RWPE1 (cell line): ENCODE results near the gene MMP24OS.
A peak's percentile ranks its signal among the peaks of the same experiment; 100 is the strongest.
"Not testable (repeated sequence)": the region's sequence is repeated elsewhere in the genome, so short reads cannot be mapped to it uniquely, and the experiment has no call there.

Experiments used
- CTCF ChIA-PET: fragments of 350-600 bp; sonication (Branson Sonifier 250); formaldehyde crosslinking; extraction: SDS; loops from one replicate; lab custom pipeline; 2021; lab: Yijun Ruan, JAX
- POLR2A ChIA-PET: fragments of 400-600 bp; formaldehyde crosslinking; extraction: SDS; loops from one replicate; lab custom pipeline; 2020; ENCODE audit warnings: antibody characterized with exemption; ENCODE audit not compliant: low non-redundant PET; lab: Yijun Ruan, JAX
- DNase-seq: peaks from one replicate; pipeline ENCODE4 v3.0.0; 2012; ENCODE audit warnings: low spot score
- H3K27ac ChIP-seq: fragments of 450-650 bp; 2 replicates; pipeline ENCODE4 v1.5.1; 2017
- TF ChIP-seq, protein P1 (sequence below): fragments of 450-650 bp; conservative IDR thresholded peaks from 2 replicates; pipeline ENCODE4 v1.5.1; 2017; ENCODE audit warnings: low read depth, mild to moderate bottlenecking

MMP24OS gene

GRCh38 chr20:35267092-35267491, 10.8 kb downstream of the MMP24OS start:
- no peak for DNase-seq
- H3K27ac ChIP-seq = no peak overlapping the region; the same call in 1 of the 2 replicates
- CTCF ChIA-PET = interaction anchor here (0.6 to 1.3 kb wide), 2 partner anchors 53 to 122 kb away, joined by 4 to 8 read pairs; no protein-coding TSS in a partner anchor
- POLR2A ChIA-PET = no interaction called here
- TF ChIP-seq, protein P1, sequence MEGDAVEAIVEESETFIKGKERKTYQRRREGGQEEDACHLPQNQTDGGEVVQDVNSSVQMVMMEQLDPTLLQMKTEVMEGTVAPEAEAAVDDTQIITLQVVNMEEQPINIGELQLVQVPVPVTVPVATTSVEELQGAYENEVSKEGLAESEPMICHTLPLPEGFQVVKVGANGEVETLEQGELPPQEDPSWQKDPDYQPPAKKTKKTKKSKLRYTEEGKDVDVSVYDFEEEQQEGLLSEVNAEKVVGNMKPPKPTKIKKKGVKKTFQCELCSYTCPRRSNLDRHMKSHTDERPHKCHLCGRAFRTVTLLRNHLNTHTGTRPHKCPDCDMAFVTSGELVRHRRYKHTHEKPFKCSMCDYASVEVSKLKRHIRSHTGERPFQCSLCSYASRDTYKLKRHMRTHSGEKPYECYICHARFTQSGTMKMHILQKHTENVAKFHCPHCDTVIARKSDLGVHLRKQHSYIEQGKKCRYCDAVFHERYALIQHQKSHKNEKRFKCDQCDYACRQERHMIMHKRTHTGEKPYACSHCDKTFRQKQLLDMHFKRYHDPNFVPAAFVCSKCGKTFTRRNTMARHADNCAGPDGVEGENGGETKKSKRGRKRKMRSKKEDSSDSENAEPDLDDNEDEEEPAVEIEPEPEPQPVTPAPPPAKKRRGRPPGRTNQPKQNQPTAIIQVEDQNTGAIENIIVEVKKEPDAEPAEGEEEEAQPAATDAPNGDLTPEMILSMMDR = no peak

- ChIA-PET POLR2A (no interaction called here), CTCF (interaction anchor here (0.6 to 2.7 kb wide), 10 partner anchors 8 to 359 kb away, joined by 3 to 14 read pairs (median 3); partner anchors contain the start of gene EDEM2)
- peak overlapping the region; percentile 89; the same call in 1 of the 2 replicates for H3K27ac ChIP-seq
- TF ChIP-seq, protein P1 = no peak; the same call in 1 of the 2 replicates
- DNase-seq = no peak
Observed at GRCh38 chr20:35264755-35265154, 13.2 kb downstream of the MMP24OS start.

GRCh38 chr20:35263532-35264341, 14.2 kb downstream of the MMP24OS start:
- DNase-seq = no peak
- ChIA-PET CTCF (interaction anchor here (0.6 to 2.7 kb wide), 12 partner anchors 14 to 199 kb away, joined by 3 to 14 read pairs (median 4); partner anchors contain the start of gene TRPC4AP), POLR2A (no interaction called here)
- TF ChIP-seq, protein P1 = no peak
- peak overlapping the region; percentile 89 for H3K27ac ChIP-seq

GRCh38 chr20:35262731-35263531, 15.0 kb downstream of the MMP24OS start:
- peak overlapping the region; percentile 89 for H3K27ac ChIP-seq
- CTCF ChIA-PET = interaction anchor here (0.6 to 2.7 kb wide), 12 partner anchors 15 to 562 kb away, joined by 3 to 14 read pairs (median 4); partner anchors contain the start of gene TRPC4AP
- DNase-seq = peak; percentile 93
- POLR2A ChIA-PET = not testable (repeated sequence)

DNA sequence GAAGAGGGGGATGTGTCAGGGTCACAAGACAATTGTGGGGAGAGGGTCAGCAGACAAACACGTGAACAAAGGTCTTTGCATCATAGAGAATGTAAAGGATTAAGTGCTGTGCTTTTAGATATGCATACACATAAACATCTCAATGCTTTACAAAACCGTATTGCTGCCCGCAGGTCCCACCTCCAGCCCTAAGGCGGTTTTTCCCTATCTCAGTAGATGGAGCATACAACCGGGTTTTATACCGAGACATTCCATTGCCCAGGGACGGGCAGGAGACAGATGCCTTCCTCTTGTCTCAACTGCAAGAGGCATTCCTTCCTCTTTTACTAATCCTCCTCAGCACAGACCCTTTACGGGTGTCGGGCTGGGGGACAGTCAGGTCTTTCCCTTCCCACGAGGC, 15.6 kb downstream of the MMP24OS start:
- ChIA-PET CTCF (interaction anchor here (0.6 kb wide), 1 partner anchor 185 kb away, joined by 3 read pairs; no protein-coding TSS in a partner anchor), POLR2A (interaction anchor here (0.6 kb wide), 1 partner anchor 14 kb away, joined by 7 read pairs; no protein-coding TSS in a partner anchor)
- peak overlapping the region; percentile 89; the same call in 1 of the 2 replicates for H3K27ac ChIP-seq

GRCh38 chr20:35260426-35260825, 17.5 kb downstream of the MMP24OS start:
- TF ChIP-seq, protein P1 = no peak
- ChIA-PET POLR2A (no interaction called here), CTCF (interaction anchor here (0.5 to 0.8 kb wide), 2 partner anchors 9 to 39 kb away, joined by 3 to 5 read pairs; no protein-coding TSS in a partner anchor)
- DNase-seq = no peak
- H3K27ac ChIP-seq = peak overlapping the region; percentile 0; the same call in 1 of the 2 replicates

More for the DNA sequence above, 15.6 kb downstream of the MMP24OS start:
- not testable (repeated sequence) for DNase-seq
